Thoracic aorta (tissue), 2 donors: ENCODE data around the gene NUMB. TPM values are rescaled to one million over a fixed set of nuclear protein-coding genes. Genes with fewer than 3 reads are reported as not detected.
A peak's percentile ranks its signal among the peaks of the same experiment; 100 is the strongest.

Source experiments
- ATAC-seq: fragments of 150-250 bp; one replicate; pipeline ENCODE4 v1.8.0; 2017; ENCODE audit warnings: low read depth; ENCODE audit not compliant: insufficient number of reproducible peaks, low FRiP score
- DNase-seq: peaks from one replicate; pipeline ENCODE4 v3.0.0-alpha.2; 2020; ENCODE audit warnings: low spot score
- H3K27ac ChIP-seq, 2 donors: fragments of 200-600 bp; sonication (generic); 1 replicate in 1 of 2; 2 replicates in 1 of 2; pipeline ENCODE4 v1.5.1; 2016; ENCODE audit warnings: mild to moderate bottlenecking in 2 of 2, moderate library complexity in 2 of 2
- H3K27me3 ChIP-seq: fragments of 200-600 bp; sonication (generic); replicated peaks from 2 replicates; pipeline ENCODE4 v1.6.0; 2016; ENCODE audit warnings: mild to moderate bottlenecking; ENCODE audit not compliant: insufficient read depth
- H3K36me3 ChIP-seq: fragments of 200-600 bp; sonication (generic); one replicate; pipeline ENCODE4 v1.5.1; 2016
- H3K4me1 ChIP-seq, 2 donors: fragments of 200-600 bp; sonication (generic); 1 replicate in 1 of 2; 2 replicates in 1 of 2; pipeline versions ENCODE4 v1.5.1 to v1.6.0; 2016; ENCODE audit warnings: low read depth in 2 of 2, mild to moderate bottlenecking in 1 of 2; ENCODE audit not compliant: control insufficient read depth in 1 of 2
- H3K4me3 ChIP-seq: fragments of 200-600 bp; sonication (generic); 2 replicates; pipeline ENCODE4 v1.5.1; 2016; ENCODE audit warnings: mild to moderate bottlenecking
- H3K9me3 ChIP-seq: fragments of 200-600 bp; sonication (generic); 2 replicates; pipeline ENCODE4 v1.5.1; 2016
- CTCF ChIP-seq: fragments of 200-600 bp; sonication (generic); IDR thresholded peaks from one replicate; pipeline ENCODE4 v1.5.1; 2019; ENCODE audit warnings: antibody characterized with exemption
- total RNA-seq, 2 donors: library from RNA; depleted of rRNA; stranded (reverse); fragments of >200 nt; gene quantifications; one replicate each; pipeline versions ENCODE4 v1.1.0 to v1.2.3, GENCODE V29; 2016

NUMB gene
- total RNA-seq, 2 donors from 2014 or later = 37.0 to 65.7 TPM

GRCh38 chr14:73492670-73493069, 34.3 kb upstream of the NUMB start:
- ATAC-seq (no peak), DNase-seq (no peak)
- Histone ChIP-seq H3K4me1 (peaks cover 19 to 33% of the 10 kb centered on the region in 2 donors), H3K36me3 (peaks cover 4% of the 10 kb centered on the region), H3K9me3 (no peaks in the 10 kb centered on the region), H3K27ac (no peak overlapping the region), H3K4me3 (no peak overlapping the region), H3K27me3 (no peaks in the 10 kb centered on the region)
- TF ChIP-seq CTCF = no peak

- H3K27ac ChIP-seq = no peak overlapping the region
- no peaks in the 10 kb centered on the region for H3K27me3 ChIP-seq
- no peak for DNase-seq
- H3K4me1 ChIP-seq = peaks cover 19 to 33% of the 10 kb centered on the region in 2 donors
- no peaks in the 10 kb centered on the region for H3K9me3 ChIP-seq
- peaks cover 4% of the 10 kb centered on the region for H3K36me3 ChIP-seq
- H3K4me3 ChIP-seq = peak overlapping the region; percentile 79
- TF ChIP-seq CTCF = no peak
- ATAC-seq = no peak
Measured at GRCh38 chr14:73492043-73492552, 33.8 kb upstream of the NUMB start.

- Histone ChIP-seq H3K9me3 (no peaks in the 10 kb centered on the region), H3K36me3 (peaks cover 4% of the 10 kb centered on the region), H3K4me3 (peak overlapping the region; percentile 79), H3K27me3 (no peaks in the 10 kb centered on the region), H3K4me1 (peaks cover 19 to 33% of the 10 kb centered on the region in 2 donors), H3K27ac (peak overlapping the region; percentile 62 to 79)
- DNase-seq (peak; percentile 11), ATAC-seq (peak; percentile 18)
- no peak for TF ChIP-seq CTCF
Measured at GRCh38 chr14:73491256-73492042, 33.1 kb upstream of the NUMB start.

GRCh38 chr14:73489481-73490175, 31.3 kb upstream of the NUMB start:
- no peak for TF ChIP-seq CTCF
- peaks cover 19 to 33% of the 10 kb centered on the region in 2 donors for H3K4me1 ChIP-seq
- H3K27ac ChIP-seq = no peak overlapping the region
- no peaks in the 10 kb centered on the region for H3K9me3 ChIP-seq
- no peak for ATAC-seq
- no peak for DNase-seq
- H3K27me3 ChIP-seq = no peaks in the 10 kb centered on the region
- no peak overlapping the region for H3K4me3 ChIP-seq
- peaks cover 4% of the 10 kb centered on the region for H3K36me3 ChIP-seq

GRCh38 chr14:73478684-73479083, 20.3 kb upstream of the NUMB start:
- no peaks in the 10 kb centered on the region for H3K9me3 ChIP-seq
- no peaks in the 10 kb centered on the region for H3K36me3 ChIP-seq
- H3K27me3 ChIP-seq = no peaks in the 10 kb centered on the region
- no peak overlapping the region for H3K27ac ChIP-seq
- H3K4me1 ChIP-seq = no peaks in the 10 kb centered on the region
- ATAC-seq (no peak), DNase-seq (no peak)
- H3K4me3 ChIP-seq = no peak overlapping the region
- TF ChIP-seq CTCF = no peak
